HG03103 (cell line): ENCODE results near the gene TGFB3.

Experiments used
- ATAC-seq: cut with Tn5 transposase; IDR thresholded peaks from one replicate; pipeline ENCODE4 v1.9.1; 2021; ENCODE audit warnings: low read depth; ENCODE audit not compliant: unreplicated experiment

Gene TGFB3

GRCh38 chr14:75910048-75910447, 71.7 kb downstream of the TGFB3 start:
- no peak for ATAC-seq

GRCh38 chr14:75909630-75910029, 72.2 kb downstream of the TGFB3 start:
- no peak for ATAC-seq
